A549 (cell line): ENCODE data around the gene HDAC10. TPM values are rescaled to one million over a fixed set of nuclear protein-coding genes. Genes with fewer than 3 reads are reported as not detected.
A peak's percentile ranks its signal among the peaks of the same experiment; 100 is the strongest.

ENCODE experiments used
- ATAC-seq, 2 experiments: fragments of 200-7000 bp in 1 of 2; fragments of >200 bp in 1 of 2; cut with Nextera tagmentation in 1 of 2; cut with Tn5 transposase in 1 of 2; 3 replicates each; pipeline versions ENCODE4 v1.8.0 to v1.9.1; 2018 to 2020; ENCODE audit warnings: mild to moderate bottlenecking in 1 of 2, moderate library complexity in 1 of 2
- CTCF ChIA-PET: fragments of 300-600 bp; sonication (Branson Sonifier 250); formaldehyde crosslinking; extraction: SDS; loops from one replicate; lab custom pipeline; 2021; ENCODE audit warnings: antibody characterized with exemption, inconsistent platforms; lab: Yijun Ruan, JAX
- POLR2A ChIA-PET: fragments of 350-600 bp; formaldehyde crosslinking; extraction: SDS; loops from one replicate; lab custom pipeline; 2021; ENCODE audit warnings: antibody characterized with exemption, inconsistent platforms; lab: Yijun Ruan, JAX
- DNase-seq, 2 experiments: peaks; one replicate each; pipeline versions ENCODE4 v3.0.0 to v3.0.0-alpha.2; 2011 to 2016; ENCODE audit warnings: low read depth in 1 of 2, low spot score in 1 of 2
- FAIRE-seq: peaks from 2 replicates; lab custom pipeline; 2011; peaks lifted over from hg19 to GRCh38; lab: Jason Lieb, UNC
- H3K27ac ChIP-seq, 2 experiments: fragments of >200 bp; sonication (Bioruptor Twin); formaldehyde crosslinking; 3 replicates each; pipeline ENCODE4 v1.5.1; 2016 to 2017
- H3K4me1 ChIP-seq: fragments of >200 bp; sonication (Bioruptor Twin); formaldehyde crosslinking; 3 replicates; pipeline ENCODE4 v1.6.1; 2016
- H3K4me2 ChIP-seq: fragments of >200 bp; sonication (Bioruptor Twin); formaldehyde crosslinking; 3 replicates; pipeline ENCODE4 v1.6.1; 2016
- H3K4me3 ChIP-seq: fragments of >200 bp; sonication (Bioruptor Twin); formaldehyde crosslinking; 3 replicates; pipeline ENCODE4 v1.5.1; 2016
- H3K9me3 ChIP-seq: fragments of >200 bp; sonication (Bioruptor Twin); formaldehyde crosslinking; 3 replicates; pipeline ENCODE4 v1.6.1; 2016
- E2F6 ChIP-seq: IDR thresholded peaks from 2 replicates; pipeline ENCODE4 v1.6.1; 2012; ENCODE audit warnings: low read depth, borderline replicate concordance
- ESRRA ChIP-seq: fragments of 150-350 bp; IDR thresholded peaks from 2 replicates; pipeline ENCODE4 v1.6.1; 2014; ENCODE audit warnings: mild to moderate bottlenecking, low read length, borderline replicate concordance
- HDAC2 ChIP-seq: fragments of 200-600 bp; sonication (generic); IDR thresholded peaks from 2 replicates; pipeline ENCODE4 v1.6.1; 2016
- JUN ChIP-seq, 2 experiments: fragments of >200 bp; sonication (Bioruptor Twin); formaldehyde crosslinking; IDR thresholded peaks; 2 replicates in 1 of 2; 3 replicates in 1 of 2; pipeline ENCODE4 v1.6.1; 2016 to 2017
- KDM5A ChIP-seq: fragments of 200-600 bp; sonication (generic); IDR thresholded peaks from 2 replicates; pipeline ENCODE4 v1.6.1; 2016; ENCODE audit warnings: antibody characterized with exemption, mild to moderate bottlenecking
- MYC ChIP-seq: IDR thresholded peaks from 2 replicates; pipeline ENCODE4 v1.6.1; 2012; ENCODE audit warnings: mild to moderate bottlenecking, inconsistent platforms, low read length, improper control_type of control experiment, borderline replicate concordance
- NR3C1 ChIP-seq: fragments of >200 bp; sonication (Bioruptor Twin); formaldehyde crosslinking; IDR thresholded peaks from 3 replicates; pipeline ENCODE4 v1.6.1; 2017
- PBX3 ChIP-seq: IDR thresholded peaks from 2 replicates; pipeline ENCODE4 v1.6.1; 2012
- PHF8 ChIP-seq: fragments of 200-600 bp; sonication (generic); IDR thresholded peaks from 2 replicates; pipeline ENCODE4 v1.6.1; 2016; ENCODE audit warnings: low read depth, mild to moderate bottlenecking, antibody characterized with exemption, moderate library complexity, borderline replicate concordance
- POLR2A ChIP-seq: IDR thresholded peaks from 2 replicates; pipeline ENCODE4 v1.6.1; 2012; ENCODE audit warnings: mild to moderate bottlenecking, low read length
- RAD21 ChIP-seq, 2 experiments: fragments of >200 bp in 1 of 2; sonication (Bioruptor Twin) in 1 of 2; formaldehyde crosslinking in 1 of 2; IDR thresholded peaks in 1 of 2; conservative IDR thresholded peaks in 1 of 2; 2 replicates in 1 of 2; 3 replicates in 1 of 2; pipeline ENCODE4 v1.6.1; 2012 to 2018; ENCODE audit warnings: inconsistent platforms in 1 of 2
- RARB ChIP-seq: fragments of 250-450 bp; sonication (Bioruptor Pico); IDR thresholded peaks from 2 replicates; pipeline ENCODE4 v1.8.0; 2021; ENCODE audit warnings: mild to moderate bottlenecking, moderate library complexity
- REST ChIP-seq: fragments of 200-600 bp; sonication (generic); IDR thresholded peaks from 2 replicates; pipeline ENCODE4 v1.6.1; 2016; ENCODE audit warnings: antibody characterized with exemption, mild to moderate bottlenecking, moderate library complexity
- WGBS: methylation state at CpG from one replicate; pipeline ENCODE4 v1.1.6; 2017; ENCODE audit errors: missing lambda C conversion rate; 5-methylcytosine and 5-hydroxymethylcytosine counted together
- polyA plus RNA-seq, 4 experiments: library from polyadenylated mRNA; depleted of rRNA in 3 of 4; stranded (reverse); fragments of >200 nt; fragmentation: RNase III in 1 of 4; extraction: RNeasy Plus Mini Kit Qiagen cat#74134 plus additional on column Dnase treatment in 1 of 4; gene quantifications; 2 replicates in 3 of 4; 3 replicates in 1 of 4; pipeline ENCODE4 v1.2.3, GENCODE V29; 2011 to 2017
- TF ChIP-seq, protein P1 (sequence below): fragments of 450-650 bp; IDR thresholded peaks from 2 replicates; pipeline ENCODE4 v1.6.1; 2014; ENCODE audit warnings: antibody characterized with exemption
- TF ChIP-seq, protein P2 (sequence below): IDR thresholded peaks from 2 replicates; pipeline ENCODE4 v1.6.1; 2012

HDAC10 gene
- polyA plus RNA-seq, 2 of the 4 experiments (the other 2 are of a cell fraction): 2.4 to 12.0 TPM

DNA sequence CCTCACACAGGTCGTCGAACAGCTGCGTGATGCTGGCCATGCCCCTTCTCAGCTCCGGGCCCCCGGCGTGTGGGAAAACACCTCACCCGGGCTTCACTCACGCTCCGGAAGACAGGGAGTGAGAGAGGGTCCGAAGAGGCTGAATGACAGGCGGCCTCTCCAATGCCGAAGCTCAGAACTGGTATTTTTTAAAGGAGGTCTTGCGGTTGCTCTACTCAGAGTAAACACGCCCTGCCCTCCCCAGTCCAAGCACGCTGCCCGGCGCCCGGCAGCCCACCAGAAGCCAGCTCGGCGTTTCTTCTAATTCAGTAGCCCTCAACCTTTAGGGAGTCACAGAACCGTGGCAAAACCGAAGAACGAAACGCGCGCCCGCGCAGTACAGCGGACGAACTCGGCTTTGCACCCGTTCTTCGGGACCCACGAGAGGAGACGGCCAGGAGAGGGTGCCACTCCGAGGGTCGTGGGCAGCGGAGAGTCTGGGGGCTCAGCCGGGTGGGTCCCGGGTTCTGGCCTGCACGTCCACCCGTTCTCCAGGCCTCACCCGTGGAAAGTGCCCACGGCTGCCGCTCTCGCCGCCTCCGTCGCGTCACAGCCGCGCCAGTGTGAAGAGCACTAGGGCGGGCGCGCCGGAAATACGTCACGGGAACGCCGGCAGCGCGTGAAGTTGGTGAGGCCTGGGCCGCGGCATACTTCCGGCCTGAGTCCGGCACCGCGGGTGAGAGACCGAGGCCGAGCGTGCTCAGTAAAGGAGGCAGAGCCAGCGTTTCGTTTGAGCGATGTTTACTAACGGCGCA, 6.4 kb downstream of the HDAC10 start, which contains the start of gene TUBGCP6:
Gene TUBGCP6 (minus strand): TSS at position 604 of the 794 bp plus-strand sequence. CDS start 564 bp downstream, at position 40.
- POLR2A ChIA-PET: no interaction called here

More for the DNA sequence above, 6.4 kb downstream of the HDAC10 start, which contains the start of gene TUBGCP6:
- H3K9me3 ChIP-seq: no peaks in the 10 kb centered on the region
- TF ChIP-seq RAD21 (conservative IDR thresholded peaks at IDR 0.05 in 1 of 2, IDR thresholded peaks at IDR 0.05 in 1 of 2) (no peak), MYC (no peak), REST (peak; percentile 38; the same call in 1 of the 2 replicates), RARB (CRISPR knock-in tag) (no peak), JUN (IDR thresholded peaks at IDR 0.05) (peak in 1 of 2 experiments; percentile 88; a peak in 3 of 5 replicates), E2F6 (peak; percentile 71), ESRRA (no peak), NR3C1 (no peak), HDAC2 (no peak), PBX3 (0 out of 2 replicates have a peak, but pooled peaks have one; percentile 47), PHF8 (peak; percentile 34; the same call in 1 of the 2 replicates), KDM5A (peak; percentile 66), POLR2A (peak; percentile 56)
- TF ChIP-seq, protein P1, sequence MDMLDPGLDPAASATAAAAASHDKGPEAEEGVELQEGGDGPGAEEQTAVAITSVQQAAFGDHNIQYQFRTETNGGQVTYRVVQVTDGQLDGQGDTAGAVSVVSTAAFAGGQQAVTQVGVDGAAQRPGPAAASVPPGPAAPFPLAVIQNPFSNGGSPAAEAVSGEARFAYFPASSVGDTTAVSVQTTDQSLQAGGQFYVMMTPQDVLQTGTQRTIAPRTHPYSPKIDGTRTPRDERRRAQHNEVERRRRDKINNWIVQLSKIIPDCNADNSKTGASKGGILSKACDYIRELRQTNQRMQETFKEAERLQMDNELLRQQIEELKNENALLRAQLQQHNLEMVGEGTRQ: 0 out of 2 replicates have a peak, but pooled peaks have one; percentile 5
- TF ChIP-seq, protein P2, sequence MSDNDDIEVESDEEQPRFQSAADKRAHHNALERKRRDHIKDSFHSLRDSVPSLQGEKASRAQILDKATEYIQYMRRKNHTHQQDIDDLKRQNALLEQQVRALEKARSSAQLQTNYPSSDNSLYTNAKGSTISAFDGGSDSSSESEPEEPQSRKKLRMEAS: peak; percentile 93
- TF ChIP-seq, all 56 proteins: peak for 9
- peak; percentile 78 to 91 for DNase-seq
- Histone ChIP-seq H3K27ac (peak within 1 kb of the TSS; percentile 88 to 96), H3K4me3 (peak within 1 kb of the TSS; percentile 97), H3K4me2 (peak within 1 kb of the TSS; percentile 98), H3K4me1 (peaks cover 21% of the 10 kb centered on the region; the same call in 2 of the 3 replicates)
- no peak for FAIRE-seq
- CTCF ChIA-PET: interaction anchor here (0.7 to 1.8 kb wide), 5 partner anchors 9 to 376 kb away, joined by 3 to 4 read pairs (median 3); no protein-coding TSS in a partner anchor
- ATAC-seq: peak; percentile 75 to 85
- 7% methylated on average over 9 of the region's 76 CpGs for WGBS
